Osteocyte (in vitro differentiated cells): Measurements from ENCODE around the gene UBASH3B. TPM values are rescaled to one million over a fixed set of nuclear protein-coding genes. Genes with fewer than 3 reads are reported as not detected.

Experiments
- DNase-seq: peaks from one replicate; pipeline ENCODE4 v3.0.0; 2021; ENCODE audit warnings: mixed read lengths; ENCODE audit not compliant: unreplicated experiment; ENCODE audit errors: extremely low spot score
- H3K27ac Mint-ChIP-seq: one replicate; pipeline ENCODE4 v1.8.0; 2021; ENCODE audit warnings: mild to moderate bottlenecking, mixed read lengths; ENCODE audit not compliant: unreplicated experiment
- H3K27me3 Mint-ChIP-seq: one replicate; pipeline ENCODE4 v1.8.0; 2021; ENCODE audit warnings: mixed read lengths; ENCODE audit not compliant: unreplicated experiment
- H3K36me3 Mint-ChIP-seq: one replicate; pipeline ENCODE4 v1.8.0; 2021; ENCODE audit warnings: mixed read lengths; ENCODE audit not compliant: unreplicated experiment
- H3K4me1 Mint-ChIP-seq: one replicate; pipeline ENCODE4 v1.8.0; 2021; ENCODE audit warnings: mixed read lengths; ENCODE audit not compliant: unreplicated experiment
- H3K4me3 Mint-ChIP-seq: one replicate; pipeline ENCODE4 v1.8.0; 2021; ENCODE audit warnings: mild to moderate bottlenecking, moderate library complexity, mixed read lengths; ENCODE audit not compliant: unreplicated experiment
- H3K9me3 Mint-ChIP-seq: one replicate; pipeline ENCODE4 v1.8.0; 2021; ENCODE audit warnings: mixed read lengths; ENCODE audit not compliant: unreplicated experiment
- CTCF ChIP-seq: fragments of 200-600 bp; sonication (generic); IDR thresholded peaks from 2 replicates; pipeline ENCODE4 v1.5.0; 2021; ENCODE audit warnings: antibody characterized with exemption, mild to moderate bottlenecking, moderate library complexity
- total RNA-seq: library from RNA; stranded (reverse); gene quantifications from 2 replicates; pipeline ENCODE4 v1.2.1, GENCODE V29; 2021

Gene UBASH3B
- total RNA-seq, 1 donor from 2014 or later: 43.5 TPM

DNA sequence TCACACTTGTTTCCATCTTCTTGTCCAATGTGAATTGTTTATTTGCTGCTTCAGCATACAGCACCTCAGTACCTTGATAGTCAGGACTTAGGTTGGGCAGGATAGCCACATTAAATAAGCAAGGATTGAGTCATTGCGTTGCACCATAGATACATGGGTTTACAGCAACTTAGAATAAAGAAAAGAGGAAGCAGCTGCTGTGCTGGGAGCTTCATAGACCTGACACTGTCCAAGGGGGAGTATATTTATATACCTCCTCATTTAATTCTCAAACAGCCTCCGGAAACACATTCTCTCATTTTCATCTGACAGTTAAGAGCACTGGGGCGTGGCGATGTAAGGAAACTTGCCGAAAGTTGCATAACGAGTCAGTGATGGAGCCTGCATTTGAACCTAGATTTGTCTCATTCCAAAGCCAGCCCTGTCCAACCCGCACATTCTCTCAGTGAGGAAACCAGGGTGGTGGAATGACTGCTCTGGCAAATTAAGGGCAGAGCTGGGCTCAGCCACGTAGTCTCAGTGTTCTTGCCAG lies 42.2 kb downstream of the UBASH3B start:
- DNase-seq: no peak

GRCh38 chr11:122698392-122698791 lies 42.9 kb downstream of the UBASH3B start:
- Mint-ChIP-seq H3K27ac (no peak overlapping the region), H3K4me3 (no peak overlapping the region), H3K4me1 (peaks cover 15% of the 10 kb centered on the region), H3K36me3 (peaks cover 7% of the 10 kb centered on the region), H3K27me3 (no peaks in the 10 kb centered on the region), H3K9me3 (no peaks in the 10 kb centered on the region)
- TF ChIP-seq CTCF: no peak
- DNase-seq: no peak

More for the DNA sequence above, 42.2 kb downstream of the UBASH3B start:
- Mint-ChIP-seq H3K27me3 (no peaks in the 10 kb centered on the region), H3K4me3 (no peak overlapping the region), H3K4me1 (peaks cover 22% of the 10 kb centered on the region), H3K27ac (no peak overlapping the region), H3K9me3 (no peaks in the 10 kb centered on the region), H3K36me3 (peaks cover 10% of the 10 kb centered on the region)
- TF ChIP-seq CTCF: no peak

DNA sequence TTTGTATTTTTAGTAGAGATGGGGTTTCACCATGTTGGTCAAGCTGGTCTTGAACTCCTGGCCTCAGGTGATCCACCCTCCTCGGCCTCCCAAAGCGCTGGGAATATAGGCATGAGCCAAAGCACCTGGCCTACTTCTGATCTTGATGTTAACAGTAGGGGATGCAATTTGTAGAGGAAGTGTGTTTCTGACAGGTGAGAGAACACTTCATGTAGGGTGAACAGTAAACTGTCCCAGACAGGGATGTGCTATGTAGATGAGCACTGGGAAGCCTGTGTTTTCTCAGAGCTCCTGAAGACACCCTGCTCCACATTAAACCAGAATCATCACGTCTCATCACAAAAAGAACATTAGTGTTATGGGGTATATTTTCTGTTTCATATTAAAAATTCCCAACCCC lies 45.1 kb downstream of the UBASH3B start:
- Mint-ChIP-seq H3K4me1 (peaks cover 2% of the 10 kb centered on the region), H3K27me3 (no peaks in the 10 kb centered on the region), H3K27ac (no peak overlapping the region), H3K9me3 (no peaks in the 10 kb centered on the region), H3K4me3 (no peak overlapping the region), H3K36me3 (peaks cover 14% of the 10 kb centered on the region)
- TF ChIP-seq CTCF: no peak
- DNase-seq: no peak

- H3K9me3 Mint-ChIP-seq: no peaks in the 10 kb centered on the region
- peaks cover 7% of the 10 kb centered on the region for H3K4me1 Mint-ChIP-seq
- H3K36me3 Mint-ChIP-seq: peaks cover 14% of the 10 kb centered on the region
- no peak overlapping the region for H3K4me3 Mint-ChIP-seq
- no peak for TF ChIP-seq CTCF
- no peaks in the 10 kb centered on the region for H3K27me3 Mint-ChIP-seq
- no peak overlapping the region for H3K27ac Mint-ChIP-seq
- DNase-seq: no peak
Observed at GRCh38 chr11:122701143-122701542, 45.6 kb downstream of the UBASH3B start.

GRCh38 chr11:122703541-122704272 lies 48.2 kb downstream of the UBASH3B start:
- no peak for DNase-seq
- peak overlapping the region; percentile 71 for H3K27ac Mint-ChIP-seq
- H3K36me3 Mint-ChIP-seq: peaks cover 14% of the 10 kb centered on the region
- no peaks in the 10 kb centered on the region for H3K9me3 Mint-ChIP-seq
- H3K4me1 Mint-ChIP-seq: peaks cover 23% of the 10 kb centered on the region
- H3K27me3 Mint-ChIP-seq: no peaks in the 10 kb centered on the region
- TF ChIP-seq CTCF: no peak
- H3K4me3 Mint-ChIP-seq: no peak overlapping the region
